Activated effector memory CD4-positive, alpha-beta T cell treated with Interleukin-2 at 50 U/mL for 16 hours (primary cell): ENCODE results near the gene IGDCC3.
"Not testable (repeated sequence)": the region's sequence is repeated elsewhere in the genome, so short reads cannot be mapped to it uniquely, and the experiment has no call there.

Experiments used
- DNase-seq: peaks from one replicate; pipeline ENCODE4 v3.0.0-alpha.2; 2020

The IGDCC3 gene

GRCh38 chr15:65368302-65369211 is 9.2 kb downstream of the IGDCC3 start:
- no peak for DNase-seq

DNA sequence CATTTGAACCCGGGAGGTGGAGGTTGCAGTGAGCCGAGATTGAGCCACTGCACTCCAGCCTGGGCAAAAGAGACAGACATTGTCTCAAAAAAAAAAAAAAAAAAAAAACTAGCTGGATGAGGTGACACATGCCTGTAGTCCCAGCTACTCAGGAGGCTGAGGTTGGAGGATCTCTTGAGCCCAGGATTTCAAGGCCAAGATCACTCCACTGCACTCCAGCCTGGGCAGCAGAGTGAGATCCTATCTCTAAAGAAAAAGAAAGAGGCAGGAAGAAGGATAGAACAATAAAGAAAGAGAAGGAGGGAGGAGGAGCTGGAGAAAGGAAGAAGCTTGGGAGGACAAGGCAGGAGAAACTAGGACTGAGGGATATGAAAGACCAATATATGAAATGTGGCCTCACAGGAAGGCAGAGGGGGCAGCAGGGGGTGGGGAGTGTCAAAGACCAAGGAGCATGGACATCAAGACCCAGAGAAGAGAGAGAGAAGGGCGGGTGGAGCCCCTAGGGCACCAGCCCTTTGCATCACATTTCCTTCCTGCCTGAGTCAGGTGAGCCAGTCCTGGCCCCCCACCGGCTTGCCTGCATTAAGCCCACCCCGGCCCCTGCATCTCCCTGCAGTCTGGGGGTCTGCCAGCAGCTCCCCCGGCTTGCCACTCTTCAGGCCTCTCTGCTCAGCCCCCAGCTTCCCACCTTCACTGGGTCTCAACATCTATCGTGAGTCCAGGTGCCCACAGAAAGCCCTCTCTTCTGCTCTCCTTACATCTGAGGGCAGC is 11.5 kb downstream of the IGDCC3 start:
- DNase-seq, result no peak

DNA sequence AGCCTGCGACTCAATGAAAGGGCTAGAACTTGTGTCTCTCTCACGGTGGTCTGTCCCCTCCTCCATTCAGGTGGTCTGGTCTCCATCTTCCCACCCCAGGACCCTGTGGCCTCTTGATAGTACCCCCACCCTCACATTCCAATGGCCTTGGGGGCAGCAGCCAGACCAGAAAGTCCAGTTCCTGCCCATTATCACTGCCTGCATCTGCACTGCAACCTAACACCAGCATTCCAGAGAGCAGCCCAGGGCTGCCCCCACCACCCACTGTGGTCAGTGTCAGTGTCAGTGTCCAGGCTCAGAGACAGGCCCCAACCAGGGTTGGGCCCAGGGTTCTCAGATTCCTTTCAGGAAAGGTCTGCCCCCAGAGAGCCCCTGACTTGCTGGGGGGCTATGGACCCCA is 12.6 kb downstream of the IGDCC3 start:
- DNase-seq, result no peak

- DNase-seq, result no peak
Measured at GRCh38 chr15:65363766-65364165, 14.0 kb downstream of the IGDCC3 start.

DNA sequence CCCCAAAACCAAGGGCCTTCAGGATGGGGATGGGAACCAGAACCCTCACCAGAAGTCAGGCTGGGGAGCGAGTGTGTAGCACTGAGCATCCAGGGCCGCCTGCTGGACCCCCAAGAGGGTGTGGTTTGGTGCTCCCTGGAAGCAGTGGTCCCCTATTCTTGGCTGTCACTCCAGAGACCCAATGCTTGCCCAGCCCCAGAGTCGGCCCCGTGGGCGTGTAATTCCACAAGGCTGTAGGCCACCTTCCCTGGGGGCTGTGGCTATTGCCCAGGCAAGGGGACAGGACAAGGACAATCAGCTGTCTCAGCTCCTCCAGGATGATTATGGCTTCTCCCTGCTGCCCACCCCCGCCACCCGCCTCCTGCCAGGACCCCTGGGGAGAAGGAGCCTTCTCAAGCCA is 14.5 kb downstream of the IGDCC3 start:
- DNase-seq, result no peak

- DNase-seq, result no peak
Measured at GRCh38 chr15:65362491-65362890, 15.3 kb downstream of the IGDCC3 start.

- DNase-seq, result no peak
Measured at GRCh38 chr15:65361708-65362459, 15.9 kb downstream of the IGDCC3 start.

- DNase-seq, result no peak
Measured at GRCh38 chr15:65360506-65360905, 17.3 kb downstream of the IGDCC3 start.

DNA sequence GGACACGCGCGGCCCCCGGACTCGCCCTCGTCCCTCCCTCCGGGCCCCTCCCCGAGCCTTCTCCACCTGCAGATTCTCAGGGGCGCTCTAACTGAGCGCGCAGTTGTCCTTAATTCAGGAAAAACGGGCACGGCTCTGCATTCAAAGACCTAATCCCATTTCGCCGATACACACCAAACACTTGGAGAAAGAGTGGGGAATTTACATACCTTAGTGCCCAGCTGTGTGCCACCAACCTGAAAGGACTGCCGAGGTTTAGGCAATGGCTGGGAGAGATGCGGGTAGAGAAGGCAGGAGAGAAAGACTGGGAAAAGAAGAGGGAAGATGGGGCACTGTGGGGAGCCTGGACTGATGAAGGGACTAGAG is 21.8 kb downstream of the IGDCC3 start:
- DNase-seq, result no peak

DNA sequence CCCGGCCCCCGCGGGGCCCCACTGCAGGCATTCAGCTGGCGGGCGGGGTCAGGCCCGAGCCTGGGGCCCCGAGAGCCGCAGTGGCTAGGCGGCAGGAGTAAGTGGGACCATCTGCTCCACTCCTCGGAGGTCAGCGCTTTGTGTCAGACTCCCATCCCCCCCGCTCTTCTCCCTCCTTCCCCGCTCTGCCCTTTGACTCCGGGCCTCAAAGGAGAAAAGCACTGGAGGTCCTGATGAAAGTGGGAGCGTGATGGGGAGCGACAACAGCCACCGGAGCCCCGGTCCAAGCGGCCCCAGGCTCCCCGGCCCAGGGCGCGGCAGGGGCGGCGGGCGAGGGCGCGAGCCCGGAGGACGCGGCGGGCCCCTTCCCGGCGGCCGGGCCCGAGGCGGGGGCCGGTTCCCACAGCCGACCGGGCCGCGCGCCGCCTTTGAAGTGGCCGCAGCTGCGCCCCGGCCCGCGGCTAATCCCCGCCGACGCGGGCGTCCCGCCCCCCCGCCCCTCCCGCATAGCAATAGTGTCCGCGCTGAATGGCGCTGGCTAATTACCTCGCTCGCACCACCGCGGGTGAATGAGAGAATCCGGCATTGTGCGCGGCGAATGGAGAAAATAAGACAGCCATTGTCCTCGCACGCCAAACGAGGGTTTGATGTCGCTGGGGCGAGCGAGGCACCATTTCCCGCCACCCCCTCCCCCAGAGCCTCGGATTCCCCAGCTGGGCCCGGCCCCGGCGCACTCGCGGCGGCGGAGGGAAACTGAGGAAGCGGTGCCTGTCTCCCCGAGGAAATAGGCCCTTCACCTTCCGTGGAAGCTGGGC is 22.4 kb downstream of the IGDCC3 start:
- DNase-seq, result no peak

- DNase-seq, result no peak
Measured at GRCh38 chr15:65354835-65355172, 23.0 kb downstream of the IGDCC3 start.

GRCh38 chr15:65351972-65352371 is 25.8 kb downstream of the IGDCC3 start:
- not testable (repeated sequence) for DNase-seq

DNA sequence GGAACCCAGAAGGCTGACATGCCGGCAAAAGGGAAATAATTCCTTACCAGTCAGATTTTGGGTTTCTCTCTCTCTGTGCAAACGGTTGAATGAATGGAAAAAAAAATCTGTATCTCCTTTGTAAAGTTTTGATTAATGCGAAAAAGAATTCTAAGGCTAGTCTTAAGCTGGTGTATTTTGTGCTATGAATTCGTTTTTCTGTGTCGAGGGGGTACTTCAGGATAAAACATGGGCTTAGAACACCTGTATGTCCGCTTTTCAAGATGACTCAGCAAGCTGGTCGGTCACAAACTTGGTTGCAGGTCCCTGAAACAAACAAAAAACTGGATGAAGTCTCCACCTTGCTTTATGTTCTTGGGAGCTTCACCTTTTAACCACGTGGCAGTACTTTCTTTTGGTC is 28.5 kb downstream of the IGDCC3 start:
- DNase-seq, result no peak

DNA sequence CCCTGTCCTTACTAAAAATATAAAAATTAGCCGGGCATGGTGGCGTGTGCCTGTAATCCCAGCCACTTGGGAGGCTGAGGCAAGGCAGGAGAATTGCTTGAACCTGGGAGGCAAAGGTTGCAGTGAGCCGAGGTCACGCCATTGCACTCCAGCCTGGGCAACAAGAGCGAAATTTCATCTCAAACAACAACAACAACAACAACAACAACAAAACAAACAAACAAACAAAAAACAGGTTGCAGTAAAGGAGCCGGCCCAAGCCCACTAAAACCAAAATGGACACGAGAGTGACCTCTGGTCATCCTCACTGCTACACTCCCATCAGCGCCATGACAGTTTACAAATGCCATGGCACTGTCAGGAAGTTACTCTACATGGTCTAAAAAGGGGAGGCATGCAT is 30.0 kb downstream of the IGDCC3 start:
- DNase-seq, result not testable (repeated sequence)

DNA sequence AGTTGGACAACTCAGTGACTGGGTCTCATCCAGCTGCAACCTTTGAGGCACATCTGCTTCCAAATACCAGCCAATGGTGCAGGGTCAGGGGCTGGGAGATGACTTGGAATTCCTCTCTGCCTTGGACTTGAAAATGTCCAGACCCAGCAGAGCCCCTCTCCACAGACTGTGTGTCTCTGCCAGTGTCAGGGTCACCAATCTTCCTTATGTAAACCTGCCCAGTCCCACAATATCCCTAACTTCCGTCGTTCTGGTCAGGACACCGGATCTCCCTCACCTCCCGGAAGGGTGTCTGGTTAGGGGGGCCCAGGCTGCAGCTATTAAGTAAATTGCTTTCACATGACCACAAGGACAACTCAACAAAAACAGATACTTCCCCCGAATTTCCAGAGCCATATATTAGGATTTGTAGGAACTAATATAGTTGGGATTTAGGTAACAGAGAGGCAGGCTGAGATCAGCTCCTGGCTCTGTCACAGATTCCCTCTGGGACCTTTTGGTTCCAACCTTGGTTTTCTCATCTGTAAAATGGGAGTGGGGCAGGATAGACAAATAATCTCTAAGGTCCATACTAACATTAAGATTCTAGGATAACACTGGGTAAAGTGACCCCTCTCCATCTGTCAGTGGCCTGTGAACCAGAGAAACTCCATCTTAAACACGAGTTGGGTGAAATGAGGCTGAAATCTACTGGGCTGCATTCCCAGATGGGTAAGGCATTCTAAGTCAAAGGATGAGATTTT is 30.8 kb downstream of the IGDCC3 start:
- DNase-seq, result no peak

DNA sequence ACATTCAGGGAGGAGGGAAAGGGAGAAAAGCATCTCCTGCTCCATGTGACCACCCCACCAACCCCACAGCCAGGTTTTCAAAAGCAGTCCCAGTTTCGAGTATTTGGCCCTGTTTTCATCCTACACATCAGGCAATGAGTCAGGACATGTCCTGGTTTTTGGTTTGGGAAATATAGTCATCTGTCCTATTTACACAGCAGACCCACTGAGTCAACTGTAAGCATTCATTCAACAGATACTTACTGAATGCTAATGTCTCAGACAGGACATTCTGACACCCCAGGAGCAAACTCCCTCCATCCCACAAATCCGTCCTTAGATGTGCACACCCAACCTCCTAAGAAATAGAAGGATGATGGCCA is 32.9 kb downstream of the IGDCC3 start:
- no peak for DNase-seq

DNA sequence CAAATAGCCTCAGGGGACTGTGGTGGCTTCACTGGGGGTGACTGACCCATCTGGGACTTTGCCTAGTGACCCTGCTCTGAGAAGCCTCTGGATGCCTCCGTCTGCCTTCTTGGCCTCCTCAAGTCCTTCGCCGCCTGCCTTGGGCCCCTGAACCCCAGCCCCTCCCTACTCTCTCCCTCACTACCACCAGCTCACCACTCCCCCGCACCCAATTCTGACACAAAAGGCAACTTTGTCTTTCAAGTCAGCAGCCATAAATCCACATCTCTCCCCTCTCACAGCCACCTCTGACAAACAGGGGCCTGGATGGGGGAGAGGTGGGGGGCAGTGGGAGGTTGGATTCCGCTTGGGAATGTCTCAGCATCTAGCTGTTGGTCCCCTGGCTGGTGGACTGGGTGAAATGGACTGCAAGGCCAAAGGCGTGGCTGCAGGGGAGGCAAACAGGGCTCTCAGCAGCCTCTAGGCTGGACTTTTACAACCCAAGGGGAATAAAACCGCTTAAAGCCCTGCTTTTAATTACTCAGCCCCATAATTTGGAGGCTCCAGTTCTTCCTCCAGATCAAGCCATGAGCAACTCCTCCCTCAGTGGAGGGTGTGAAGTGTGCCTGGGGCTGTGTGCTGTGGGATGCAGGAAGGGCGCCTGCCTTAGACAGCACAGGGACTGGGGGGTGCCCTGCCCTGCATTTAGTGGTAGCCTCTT is 33.4 kb downstream of the IGDCC3 start:
- no peak for DNase-seq

GRCh38 chr15:65343374-65343981 is 34.3 kb downstream of the IGDCC3 start:
- no peak for DNase-seq

- no peak for DNase-seq
Measured at GRCh38 chr15:65342493-65342892, 35.3 kb downstream of the IGDCC3 start.

DNA sequence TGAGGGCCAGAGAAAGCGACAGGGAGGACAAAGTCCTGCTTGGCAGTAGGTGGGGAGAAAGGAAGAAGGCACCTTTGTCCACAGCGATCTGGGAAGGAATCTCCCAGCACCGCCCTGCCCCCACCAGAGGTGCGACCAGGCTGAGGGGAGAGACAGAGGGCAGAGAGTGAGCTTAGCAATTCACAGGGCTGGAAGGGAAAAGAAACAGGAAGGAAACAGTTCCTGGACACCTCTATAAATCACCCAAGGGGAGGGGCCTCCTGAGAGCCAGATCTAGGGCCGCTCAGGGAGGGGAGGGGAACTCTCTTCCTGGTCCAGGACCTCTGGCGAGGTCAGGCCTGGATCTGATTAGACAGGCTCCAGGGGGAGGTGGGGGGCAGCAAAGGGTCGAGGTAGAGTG is 37.9 kb downstream of the IGDCC3 start:
- no peak for DNase-seq

DNA sequence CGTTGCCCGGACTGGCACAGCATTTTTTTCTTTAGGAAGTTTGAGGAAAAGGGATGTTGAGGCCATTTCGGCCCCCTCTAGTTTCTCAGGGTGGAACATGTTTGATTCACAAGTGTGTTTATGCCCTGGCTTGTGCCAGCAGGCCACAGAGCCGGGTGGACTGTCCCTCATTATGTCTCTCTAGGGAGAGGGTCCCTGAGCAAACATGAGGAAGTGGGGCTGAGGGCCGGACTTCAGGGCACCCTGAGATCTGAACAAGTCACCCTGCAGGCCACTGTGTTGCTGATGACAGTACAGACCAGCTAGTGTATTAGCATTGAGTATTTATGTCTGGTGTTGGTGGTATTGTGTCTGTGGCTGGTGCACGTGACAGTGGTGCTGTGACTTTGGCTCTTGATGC is 38.4 kb downstream of the IGDCC3 start:
- DNase-seq, result no peak
